ENCODE results near the gene MINDY4. TPM values are rescaled to one million over a fixed set of nuclear protein-coding genes. Genes with fewer than 3 reads are reported as not detected.

MINDY4 gene
- total RNA-seq, 2 experiments from 2014 or later, result 1.3 to 1.7 TPM

GRCh38 chr7:30796105-30796869, 25.1 kb downstream of the MINDY4 start:
- Mint-ChIP-seq H3K27ac (no peak overlapping the region), H3K4me1 (ENCODE audit: low read depth) (peaks cover 10% of the 10 kb centered on the region), H3K27me3 (no peaks in the 10 kb centered on the region), H3K36me3 (ENCODE audit: low read depth) (no peaks in the 10 kb centered on the region), H3K9me3 (no peaks in the 10 kb centered on the region), H3K4me3 (no peak overlapping the region)
- TF ChIP-seq, protein P1, sequence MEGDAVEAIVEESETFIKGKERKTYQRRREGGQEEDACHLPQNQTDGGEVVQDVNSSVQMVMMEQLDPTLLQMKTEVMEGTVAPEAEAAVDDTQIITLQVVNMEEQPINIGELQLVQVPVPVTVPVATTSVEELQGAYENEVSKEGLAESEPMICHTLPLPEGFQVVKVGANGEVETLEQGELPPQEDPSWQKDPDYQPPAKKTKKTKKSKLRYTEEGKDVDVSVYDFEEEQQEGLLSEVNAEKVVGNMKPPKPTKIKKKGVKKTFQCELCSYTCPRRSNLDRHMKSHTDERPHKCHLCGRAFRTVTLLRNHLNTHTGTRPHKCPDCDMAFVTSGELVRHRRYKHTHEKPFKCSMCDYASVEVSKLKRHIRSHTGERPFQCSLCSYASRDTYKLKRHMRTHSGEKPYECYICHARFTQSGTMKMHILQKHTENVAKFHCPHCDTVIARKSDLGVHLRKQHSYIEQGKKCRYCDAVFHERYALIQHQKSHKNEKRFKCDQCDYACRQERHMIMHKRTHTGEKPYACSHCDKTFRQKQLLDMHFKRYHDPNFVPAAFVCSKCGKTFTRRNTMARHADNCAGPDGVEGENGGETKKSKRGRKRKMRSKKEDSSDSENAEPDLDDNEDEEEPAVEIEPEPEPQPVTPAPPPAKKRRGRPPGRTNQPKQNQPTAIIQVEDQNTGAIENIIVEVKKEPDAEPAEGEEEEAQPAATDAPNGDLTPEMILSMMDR (IDR thresholded peaks at IDR 0.05), result no peak
- peak; percentile 34 for ATAC-seq
- intact Hi-C loops (cut with micrococcal nuclease), result no loop called here
- DNase-seq, result no peak
- ChIA-PET POLR2A (interaction anchor here (0.7 kb wide), 1 partner anchor 153 kb away, joined by 4 read pairs; no protein-coding TSS in a partner anchor), CTCF (interaction anchor here (0.7 to 0.8 kb wide), 2 partner anchors 56 to 327 kb away, joined by 3 read pairs; no protein-coding TSS in a partner anchor)

GRCh38 chr7:30797176-30798040, 26.2 kb downstream of the MINDY4 start:
- Mint-ChIP-seq H3K4me1 (ENCODE audit: low read depth) (peaks cover 10% of the 10 kb centered on the region), H3K27ac (no peak overlapping the region), H3K9me3 (no peaks in the 10 kb centered on the region), H3K4me3 (no peak overlapping the region), H3K36me3 (ENCODE audit: low read depth) (no peaks in the 10 kb centered on the region), H3K27me3 (no peaks in the 10 kb centered on the region)
- ChIA-PET CTCF (no interaction called here), POLR2A (interaction anchor here (0.7 kb wide), 1 partner anchor 151 kb away, joined by 4 read pairs; no protein-coding TSS in a partner anchor)
- ATAC-seq (no peak), DNase-seq (no peak)
- intact Hi-C loops (cut with micrococcal nuclease), result no loop called here
- TF ChIP-seq, protein P1 (IDR thresholded peaks at IDR 0.05), result no peak

- no peak overlapping the region for H3K27ac Mint-ChIP-seq
- CTCF ChIA-PET, result interaction anchor here (0.9 to 1.5 kb wide), 6 partner anchors 15 to 335 kb away, joined by 3 to 5 read pairs (median 3); no protein-coding TSS in a partner anchor
Observed at GRCh38 chr7:30799206-30799975, 28.2 kb downstream of the MINDY4 start.

DNA sequence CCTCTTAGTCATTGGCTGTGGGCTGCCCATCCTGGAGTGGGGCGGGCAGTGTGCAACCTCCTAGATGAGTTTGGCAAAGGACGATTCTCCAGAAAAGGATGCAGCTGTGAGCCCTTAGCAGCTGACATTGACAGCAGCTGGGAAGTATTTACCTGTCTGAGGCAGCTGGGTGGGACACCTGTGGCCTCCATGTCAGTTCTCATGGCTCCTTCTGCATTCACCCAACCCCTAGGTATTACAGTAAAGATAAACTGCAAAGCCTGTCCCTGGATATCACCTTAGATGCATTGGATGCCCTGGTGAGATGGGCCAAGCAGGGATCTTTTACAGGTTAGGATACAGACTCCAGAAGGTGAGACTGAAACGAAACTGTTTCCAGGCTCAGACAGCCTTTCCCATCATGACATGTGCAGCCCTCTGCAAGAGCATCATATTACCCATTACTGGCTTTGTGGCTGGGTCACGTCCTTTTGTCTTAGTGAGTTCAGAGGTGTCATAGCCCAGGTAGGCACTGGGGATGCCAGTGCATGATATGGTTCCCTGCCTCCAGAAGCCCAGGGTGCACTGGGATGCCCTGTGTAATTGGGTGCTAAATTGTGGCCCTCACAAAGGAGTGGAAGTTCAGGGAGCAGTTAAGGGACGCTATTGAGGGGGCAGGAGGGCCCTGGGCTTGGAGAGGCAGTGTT, 28.9 kb downstream of the MINDY4 start:
- intact Hi-C loops (cut with micrococcal nuclease), result loop anchor here (5.0 kb wide), 2 partner anchors 177 to 322 kb away; no protein-coding TSS in a partner anchor
- Mint-ChIP-seq H3K4me3 (no peak overlapping the region), H3K36me3 (ENCODE audit: low read depth) (no peaks in the 10 kb centered on the region), H3K9me3 (no peaks in the 10 kb centered on the region), H3K27me3 (no peaks in the 10 kb centered on the region), H3K27ac (no peak overlapping the region), H3K4me1 (ENCODE audit: low read depth) (peaks cover 10% of the 10 kb centered on the region)
- TF ChIP-seq, protein P1 (IDR thresholded peaks at IDR 0.05), result no peak
- ATAC-seq (no peak), DNase-seq (no peak)
- POLR2A ChIA-PET, result no interaction called here
- CTCF ChIA-PET, result interaction anchor here (0.9 to 1.5 kb wide), 6 partner anchors 16 to 335 kb away, joined by 3 to 5 read pairs (median 3); no protein-coding TSS in a partner anchor

More at GRCh38 chr7:30799206-30799975, 28.2 kb downstream of the MINDY4 start:
- Mint-ChIP-seq H3K4me3 (no peak overlapping the region), H3K36me3 (ENCODE audit: low read depth) (no peaks in the 10 kb centered on the region), H3K4me1 (ENCODE audit: low read depth) (peaks cover 10% of the 10 kb centered on the region), H3K9me3 (no peaks in the 10 kb centered on the region), H3K27me3 (no peaks in the 10 kb centered on the region)
- POLR2A ChIA-PET, result no interaction called here
- intact Hi-C loops (cut with micrococcal nuclease), result no loop called here
- TF ChIP-seq, protein P1 (IDR thresholded peaks at IDR 0.05), result no peak
- no peak for ATAC-seq
- DNase-seq, result no peak
